GM23338 (cell line): ENCODE measurements around the gene SV2A. TPM values are rescaled to one million over a fixed set of nuclear protein-coding genes. Genes with fewer than 3 reads are reported as not detected.
"Not testable (repeated sequence)": the region's sequence is repeated elsewhere in the genome, so short reads cannot be mapped to it uniquely, and the experiment has no call there.

ENCODE experiments used
- ATAC-seq: fragments of 200-7000 bp; cut with Tn5 transposase; 3 replicates; pipeline ENCODE4 v1.9.1; 2020
- DNase-seq: peaks from one replicate; pipeline ENCODE4 v3.0.0-alpha.2; 2015; ENCODE audit warnings: low spot score
- H2AFZ ChIP-seq: fragments of 200-600 bp; sonication (generic); 2 replicates; pipeline ENCODE4 v1.8.0; 2016; ENCODE audit warnings: antibody characterized with exemption, mild to moderate bottlenecking, moderate library complexity
- H3F3A ChIP-seq: fragments of 200-600 bp; sonication (generic); replicated peaks from 2 replicates; pipeline ENCODE4 v1.8.0; 2017; ENCODE audit warnings: antibody characterized with exemption, mixed run types, low read depth
- H3K27ac ChIP-seq: fragments of 200-600 bp; sonication (generic); 2 replicates; pipeline ENCODE4 v1.6.1; 2016; ENCODE audit warnings: low read depth
- H3K27me3 ChIP-seq: fragments of 200-600 bp; sonication (generic); 2 replicates; pipeline ENCODE4 v1.8.0; 2016; ENCODE audit warnings: mild to moderate bottlenecking, mixed run types, moderate library complexity; ENCODE audit not compliant: insufficient read depth
- H3K36me3 ChIP-seq: fragments of 200-600 bp; sonication (generic); 2 replicates; pipeline ENCODE4 v1.8.0; 2016; ENCODE audit warnings: mild to moderate bottlenecking; ENCODE audit not compliant: insufficient read depth
- H3K4me1 ChIP-seq: fragments of 200-600 bp; sonication (generic); 2 replicates; pipeline ENCODE4 v1.8.0; 2016; ENCODE audit warnings: mild to moderate bottlenecking, moderate library complexity; ENCODE audit not compliant: insufficient read depth
- H3K4me2 ChIP-seq: fragments of 200-600 bp; sonication (generic); 2 replicates; pipeline ENCODE4 v1.7.1; 2017; ENCODE audit warnings: mixed run types
- H3K4me3 ChIP-seq: fragments of 200-600 bp; sonication (generic); 2 replicates; pipeline ENCODE4 v1.6.1; 2016; ENCODE audit warnings: mixed run types
- H3K79me2 ChIP-seq: fragments of 200-600 bp; sonication (generic); replicated peaks from 2 replicates; pipeline ENCODE4 v1.8.0; 2017; ENCODE audit warnings: mild to moderate bottlenecking; ENCODE audit not compliant: insufficient read depth
- H3K9me2 ChIP-seq: fragments of 200-600 bp; sonication (generic); 2 replicates; pipeline ENCODE4 v1.8.0; 2017; ENCODE audit not compliant: insufficient read depth
- H4K20me1 ChIP-seq: fragments of 200-600 bp; sonication (generic); replicated peaks from 2 replicates; pipeline ENCODE4 v1.8.0; 2017; ENCODE audit warnings: mild to moderate bottlenecking; ENCODE audit not compliant: insufficient read depth
- H3K27ac Mint-ChIP-seq: 2 replicates; pipeline ENCODE4 v1.8.0; 2020; ENCODE audit warnings: inconsistent platforms, mild to moderate bottlenecking, moderate library complexity, mixed read lengths
- H3K27me3 Mint-ChIP-seq: 3 replicates; pipeline ENCODE4 v1.8.0; 2022; ENCODE audit warnings: low read depth, mild to moderate bottlenecking, moderate library complexity, mixed read lengths, inconsistent platforms; ENCODE audit not compliant: insufficient read depth, poor library complexity
- H3K36me3 Mint-ChIP-seq: 3 replicates; pipeline ENCODE4 v1.8.0; 2021; ENCODE audit warnings: low read depth, mild to moderate bottlenecking, inconsistent platforms, moderate library complexity, mixed read lengths
- H3K4me1 Mint-ChIP-seq: 3 replicates; pipeline ENCODE4 v1.8.0; 2020; ENCODE audit warnings: mild to moderate bottlenecking, inconsistent platforms, mixed read lengths
- H3K4me3 Mint-ChIP-seq: 3 replicates; pipeline ENCODE4 v1.8.0; 2021; ENCODE audit warnings: moderate library complexity, mild to moderate bottlenecking, inconsistent platforms, mixed read lengths
- H3K9me3 Mint-ChIP-seq: 3 replicates; pipeline ENCODE4 v1.8.0; 2020; ENCODE audit warnings: moderate library complexity, mild to moderate bottlenecking, inconsistent platforms, mixed read lengths
- CREB1 ChIP-seq: fragments of 250-450 bp; sonication (Bioruptor Pico); IDR thresholded peaks from 2 replicates; pipeline ENCODE4 v1.5.0; 2020; ENCODE audit warnings: low read depth, mild to moderate bottlenecking, moderate library complexity
- EZH2 ChIP-seq: fragments of 200-600 bp; sonication (generic); IDR thresholded peaks from one replicate; pipeline ENCODE4 v1.8.0; 2017; ENCODE audit warnings: antibody characterized with exemption, mild to moderate bottlenecking, low read depth; ENCODE audit not compliant: unreplicated experiment
- EZH2phosphoT487 ChIP-seq: fragments of 200-600 bp; sonication (generic); IDR thresholded peaks from one replicate; pipeline ENCODE4 v1.8.1; 2018; ENCODE audit warnings: antibody characterized with exemption; ENCODE audit not compliant: unreplicated experiment
- POLR2AphosphoS5 ChIP-seq: IDR thresholded peaks from 2 replicates; pipeline ENCODE4 v1.6.1; 2016; ENCODE audit warnings: antibody characterized with exemption, low read depth
- REST ChIP-seq: IDR thresholded peaks from one replicate; pipeline ENCODE4 v1.6.1; 2018; ENCODE audit warnings: antibody characterized with exemption; ENCODE audit not compliant: unreplicated experiment
- polyA plus RNA-seq: library from polyadenylated mRNA; unstranded; fragments of >200 nt; fragmentation: Nextera tagmentation; extraction: Ambion mirVana; gene quantifications from 2 replicates; pipeline ENCODE4 v1.2.1, GENCODE V29; 2016
- total RNA-seq: library from RNA; depleted of rRNA; stranded (reverse); fragments of >200 nt; shearing (Covaris generic); gene quantifications from 2 replicates; pipeline ENCODE4 v1.2.3, GENCODE V29; 2014

The SV2A gene
- total and polyA plus RNA-seq, 2 experiments from 2014 or later = 17.8 to 41.7 TPM

DNA sequence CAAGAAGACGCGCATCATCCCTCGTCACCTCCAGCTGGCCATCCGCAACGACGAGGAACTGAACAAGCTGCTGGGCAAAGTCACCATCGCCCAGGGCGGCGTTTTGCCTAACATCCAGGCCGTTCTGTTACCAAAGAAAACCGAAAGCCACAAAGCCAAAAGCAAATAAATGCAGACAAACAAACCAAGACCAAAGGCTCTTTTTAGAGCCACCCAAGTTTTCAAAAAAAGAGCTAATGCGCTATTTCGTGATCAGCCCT lies 30.5 kb downstream of the SV2A start:
- Histone ChIP-seq H3K4me3 (peak overlapping the region; percentile 81), H3K27ac (peak overlapping the region; percentile 100), H3F3A (peaks cover 12% of the 10 kb centered on the region; the same call in 1 of the 2 replicates), H3K4me2 (peak overlapping the region; percentile 92)
- not testable (repeated sequence) for ATAC-seq, H3K36me3 Mint-ChIP-seq, H4K20me1 ChIP-seq, H2AFZ ChIP-seq, H3K9me3 Mint-ChIP-seq, H3K36me3 ChIP-seq, DNase-seq, H3K79me2 ChIP-seq, H3K9me2 ChIP-seq, H3K4me1 Mint-ChIP-seq, H3K27me3 Mint-ChIP-seq, H3K27ac Mint-ChIP-seq, H3K27me3 ChIP-seq, H3K4me1 ChIP-seq, H3K4me3 Mint-ChIP-seq
- peak; percentile 14; the same call in 1 of the 2 replicates for TF ChIP-seq POLR2AphosphoS5

- peak; percentile 59 for ATAC-seq
- peak overlapping the region; percentile 87 for H3K4me3 ChIP-seq
- H3K9me3 Mint-ChIP-seq = no peaks in the 10 kb centered on the region
- H3K36me3 ChIP-seq = no peaks in the 10 kb centered on the region
- 0 out of 2 replicates have a peak, but pooled peaks cover 7% of the 10 kb centered on the region for H3K79me2 ChIP-seq
- peaks cover 3% of the 10 kb centered on the region for H3K27me3 Mint-ChIP-seq
- peak; percentile 99 for DNase-seq
- peak overlapping the region; percentile 100 for H3K27ac ChIP-seq
- no peaks in the 10 kb centered on the region for H3K9me2 ChIP-seq
- peak; percentile 90 for TF ChIP-seq POLR2AphosphoS5
- TF ChIP-seq REST = peak; percentile 14
- no peak for TF ChIP-seq EZH2
- TF ChIP-seq CREB1 (CRISPR knock-in tag) = peak; percentile 82
- no peak for TF ChIP-seq EZH2phosphoT487
- H3K27me3 ChIP-seq = no peaks in the 10 kb centered on the region
- H3K4me1 ChIP-seq = peaks cover 3% of the 10 kb centered on the region; the same call in 1 of the 2 replicates
- peaks cover 7% of the 10 kb centered on the region; the same call in 2 of the 3 replicates for H3K4me1 Mint-ChIP-seq
- H3K4me3 Mint-ChIP-seq = no peak overlapping the region
- peak overlapping the region; percentile 92 for H3K4me2 ChIP-seq
- H2AFZ ChIP-seq = no peak overlapping the region
- no peak overlapping the region for H3K27ac Mint-ChIP-seq
- no peaks in the 10 kb centered on the region for H3K36me3 Mint-ChIP-seq
- no peaks in the 10 kb centered on the region for H4K20me1 ChIP-seq
- H3F3A ChIP-seq = peaks cover 12% of the 10 kb centered on the region; the same call in 1 of the 2 replicates
These were observed 31.0 kb downstream of the SV2A start for GRCh38 chr1:149886396-149887195.

DNA sequence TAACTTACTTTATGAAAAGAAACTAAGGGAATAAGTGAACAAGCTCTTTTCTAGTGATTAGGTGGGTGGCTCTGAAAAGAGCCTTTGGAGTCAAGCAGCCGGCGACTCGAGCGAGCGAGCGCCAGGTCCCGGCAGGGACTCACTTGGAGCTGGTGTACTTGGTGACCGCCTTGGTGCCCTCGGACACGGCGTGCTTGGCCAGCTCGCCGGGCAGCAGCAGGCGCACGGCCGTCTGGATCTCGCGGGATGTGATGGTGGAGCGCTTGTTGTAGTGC lies 31.6 kb downstream of the SV2A start:
- H3K27me3 ChIP-seq, H3K9me3 Mint-ChIP-seq, H3K27ac Mint-ChIP-seq, H2AFZ ChIP-seq, H4K20me1 ChIP-seq, ATAC-seq, DNase-seq, H3K4me1 ChIP-seq, H3K27me3 Mint-ChIP-seq, H3K4me3 Mint-ChIP-seq, H3K79me2 ChIP-seq, H3K4me1 Mint-ChIP-seq, H3K36me3 ChIP-seq, H3K36me3 Mint-ChIP-seq, H3K9me2 ChIP-seq: not testable (repeated sequence)
- Histone ChIP-seq H3K4me3 (peak overlapping the region; percentile 87), H3K4me2 (peak overlapping the region; percentile 80), H3K27ac (peak overlapping the region; percentile 99), H3F3A (peaks cover 12% of the 10 kb centered on the region; the same call in 1 of the 2 replicates)
